NCI-H460 (cell line): ENCODE measurements around the gene SLC4A4. TPM values are rescaled to one million over a fixed set of nuclear protein-coding genes. Genes with fewer than 3 reads are reported as not detected.

Experiments
- DNase-seq: peaks from one replicate; pipeline ENCODE4 v3.0.0-alpha.2; 2016; ENCODE audit warnings: low read depth; ENCODE audit errors: extremely low read depth
- polyA plus RNA-seq: library from polyadenylated mRNA; depleted of rRNA; stranded (reverse); fragments of >200 nt; gene quantifications from 2 replicates; pipeline ENCODE4 v1.2.3, GENCODE V29; 2014; cell fraction: nucleus; rRNA removed
- total RNA-seq: library from RNA; depleted of rRNA; stranded (reverse); fragments of >200 nt; shearing (Covaris generic); gene quantifications from 2 replicates; pipeline ENCODE4 v1.2.3, GENCODE V29; 2014; rRNA removed

Gene SLC4A4
- 0.10 TPM in 1 of 2 replicates, not detected in the other for total RNA-seq
- not detected in 2 replicates for polyA plus RNA-seq

DNA sequence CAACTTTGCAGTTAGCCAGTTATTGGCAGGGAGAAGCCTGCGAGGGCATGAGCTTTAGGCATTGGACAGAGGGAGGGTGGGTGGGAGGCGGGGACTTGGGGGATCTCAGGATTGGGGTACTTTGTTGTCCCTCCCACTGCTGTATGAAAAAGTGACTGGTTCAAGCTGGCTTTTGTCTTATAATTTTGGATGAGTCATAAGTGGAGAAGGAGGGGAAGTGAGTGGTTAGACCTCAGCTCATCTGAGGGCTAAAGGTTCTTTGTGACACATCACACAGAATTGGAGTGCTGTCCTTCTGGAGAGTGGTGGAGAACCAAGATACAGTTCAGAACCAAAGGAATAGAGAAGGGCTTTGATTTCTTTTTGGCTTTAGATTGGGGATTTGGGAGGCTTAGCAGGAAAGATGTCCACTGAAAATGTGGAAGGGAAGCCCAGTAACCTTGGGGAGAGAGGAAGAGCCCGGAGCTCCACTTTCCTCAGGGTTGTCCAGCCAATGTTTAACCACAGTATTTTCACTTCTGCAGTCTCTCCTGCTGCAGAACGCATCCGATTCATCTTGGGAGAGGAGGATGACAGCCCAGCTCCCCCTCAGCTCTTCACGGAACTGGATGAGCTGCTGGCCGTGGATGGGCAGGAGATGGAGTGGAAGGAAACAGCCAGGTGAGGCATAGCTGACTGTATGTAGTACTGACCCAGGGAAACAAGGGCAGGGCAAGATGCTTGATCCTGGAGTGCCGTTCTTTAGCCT, at the start of gene SLC4A4:
TSS of gene SLC4A4 (plus strand) at position 175 of the 748 bp plus-strand sequence.
- DNase-seq, result no peak

- no peak for DNase-seq
Observed at GRCh38 chr4:71290074-71290473, 48.7 kb upstream of the SLC4A4 start.

GRCh38 chr4:71290476-71290875, 48.3 kb upstream of the SLC4A4 start:
- DNase-seq, result no peak

GRCh38 chr4:71292228-71292627, 46.6 kb upstream of the SLC4A4 start:
- DNase-seq, result no peak

DNA sequence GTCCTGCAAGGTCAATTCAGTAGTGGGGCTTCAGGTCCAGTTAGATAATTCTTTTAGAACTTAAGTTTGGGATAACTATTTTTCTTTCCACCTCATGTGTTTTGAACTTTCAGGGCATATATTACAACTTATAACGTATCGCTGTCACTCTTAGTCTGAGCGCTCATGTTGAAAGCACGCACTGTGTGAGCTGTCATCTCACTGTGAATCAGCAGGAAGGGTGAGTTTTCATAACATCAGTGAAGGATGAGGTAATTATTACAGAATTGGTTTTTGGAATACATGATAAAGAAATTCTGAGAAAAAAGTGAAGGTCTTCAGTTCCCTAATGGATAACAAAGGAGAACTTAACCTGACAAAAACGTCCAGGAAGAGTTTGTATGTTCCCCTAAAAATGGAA, 45.1 kb upstream of the SLC4A4 start:
- DNase-seq, result no peak

DNA sequence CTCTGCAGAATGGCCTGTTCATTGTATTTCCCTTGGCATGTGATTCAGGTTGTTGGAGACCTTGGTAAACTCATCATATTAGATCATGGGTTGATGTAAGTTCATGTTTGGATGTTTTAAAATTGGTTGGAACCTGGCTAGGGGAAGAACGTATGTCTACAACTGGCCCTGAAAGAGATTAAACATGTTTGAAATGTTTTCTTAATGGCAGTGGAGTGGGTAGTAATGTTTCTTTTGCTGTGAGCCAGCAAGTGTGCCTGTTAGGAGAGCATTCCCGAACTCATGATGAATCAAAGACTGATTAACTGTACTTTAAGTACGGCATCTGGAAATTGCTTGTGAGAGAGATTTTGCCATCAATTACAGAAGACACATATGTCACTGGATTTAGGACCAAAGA, 44.5 kb upstream of the SLC4A4 start:
- DNase-seq, result no peak

DNA sequence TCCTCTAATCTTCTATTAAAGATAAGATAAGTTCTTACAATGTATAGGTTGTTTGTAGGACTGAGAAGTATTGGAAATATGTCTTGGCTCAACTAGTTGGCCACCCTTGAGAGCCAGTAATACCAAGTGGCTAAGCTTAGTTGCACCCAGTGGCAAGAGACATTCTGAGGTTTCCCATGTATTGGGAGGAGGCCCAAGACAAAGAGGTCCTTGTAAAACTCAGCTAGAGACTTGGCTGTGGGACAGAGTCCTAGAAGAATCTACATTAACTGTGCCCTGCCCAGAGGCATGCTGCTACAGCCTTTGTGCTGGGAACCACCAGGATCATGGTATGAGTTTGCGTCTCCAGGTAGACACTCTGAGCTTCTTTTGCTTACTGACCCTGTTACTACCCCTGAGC, 41.9 kb upstream of the SLC4A4 start:
- DNase-seq, result no peak

DNA sequence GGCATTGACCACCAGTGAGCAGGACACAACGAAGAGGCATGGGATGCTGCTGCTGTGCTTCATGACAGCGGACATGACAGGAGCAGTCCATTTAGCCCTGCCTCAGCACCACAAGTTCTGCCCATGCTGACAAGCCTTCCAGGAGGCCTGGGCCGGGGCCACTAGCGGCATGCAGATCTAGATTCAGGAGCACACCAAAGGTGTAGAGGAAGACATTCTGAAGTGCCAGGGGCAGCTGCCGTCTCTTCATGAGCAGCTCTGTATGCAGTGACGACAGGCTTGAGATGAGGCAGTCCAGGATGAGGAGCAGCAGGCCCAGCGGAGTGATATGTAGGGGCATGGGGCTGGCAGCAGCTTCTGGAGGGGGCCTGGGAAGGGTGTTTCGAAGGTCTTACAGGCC, 38.5 kb upstream of the SLC4A4 start:
- DNase-seq, result no peak

- DNase-seq, result no peak
Observed at GRCh38 chr4:71300964-71301363, 37.9 kb upstream of the SLC4A4 start.

GRCh38 chr4:71303287-71303686, 35.5 kb upstream of the SLC4A4 start:
- no peak for DNase-seq

- no peak for DNase-seq
Observed at GRCh38 chr4:71303850-71304249, 35.0 kb upstream of the SLC4A4 start.

DNA sequence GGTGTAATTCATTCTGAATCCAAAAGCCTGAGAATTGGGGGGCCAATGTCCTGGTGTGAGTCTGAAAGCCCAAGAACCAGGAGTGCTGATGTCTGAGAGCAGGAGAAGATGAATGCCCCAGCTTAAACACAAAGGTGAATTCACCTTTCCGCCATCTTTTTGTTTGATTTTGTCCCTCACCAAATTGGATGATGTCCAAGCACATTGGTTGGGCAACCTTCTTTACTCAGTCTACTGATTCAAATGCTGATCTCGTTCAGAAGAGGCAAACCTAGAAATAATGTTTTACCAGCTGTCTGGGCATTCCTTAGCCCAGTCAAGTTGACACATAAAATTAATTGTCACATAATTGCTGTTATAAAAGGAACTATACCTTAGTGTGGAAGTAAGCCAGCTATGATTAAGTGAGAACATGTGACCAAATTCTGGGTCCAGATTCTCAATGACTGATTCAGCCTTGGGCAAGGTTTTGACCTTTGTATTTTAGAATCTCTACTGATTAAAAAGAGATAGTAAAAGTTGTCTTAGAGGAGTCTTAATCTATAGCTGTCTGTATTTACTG, 34.5 kb upstream of the SLC4A4 start:
- no peak for DNase-seq

DNA sequence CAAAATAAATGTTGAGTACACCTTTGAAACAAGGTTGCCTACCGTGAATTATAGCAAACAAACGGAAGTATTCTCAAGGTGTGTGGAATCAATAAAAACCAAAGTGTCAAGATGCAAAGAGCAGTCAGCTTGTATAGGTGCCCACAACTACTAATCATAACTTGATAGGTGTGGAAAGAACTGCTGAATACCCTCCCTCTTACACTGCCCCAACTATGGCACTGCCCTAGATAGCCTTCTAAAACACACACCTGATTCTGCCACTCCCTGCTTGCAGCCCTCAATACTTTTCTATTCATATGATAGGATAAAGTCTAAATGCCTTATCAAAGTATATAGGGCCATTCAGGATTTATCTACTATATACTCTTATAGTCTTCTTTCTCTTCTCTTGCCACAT, 31.1 kb upstream of the SLC4A4 start:
- DNase-seq, result no peak

GRCh38 chr4:71322425-71322824, 16.4 kb upstream of the SLC4A4 start:
- no peak for DNase-seq

DNA sequence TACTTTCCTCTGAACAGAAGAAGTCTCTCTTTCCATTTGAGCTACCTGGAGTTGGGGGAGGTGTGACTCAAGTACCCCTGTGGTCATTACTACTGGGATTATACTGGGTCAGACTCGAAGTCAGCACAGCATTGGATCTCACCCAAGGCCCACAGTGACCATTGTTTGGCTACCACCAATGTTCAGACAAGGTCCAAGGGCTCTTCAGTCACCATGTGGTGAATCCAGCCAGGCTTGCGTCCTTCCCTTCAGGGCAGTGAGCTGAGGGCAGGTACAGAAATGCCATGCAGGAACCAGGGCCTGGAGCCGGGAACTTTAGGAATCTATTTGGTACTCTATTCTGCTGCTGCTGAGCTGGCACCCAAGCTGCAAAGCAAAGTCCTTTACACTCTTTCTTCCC, 5.5 kb upstream of the SLC4A4 start:
- no peak for DNase-seq

DNA sequence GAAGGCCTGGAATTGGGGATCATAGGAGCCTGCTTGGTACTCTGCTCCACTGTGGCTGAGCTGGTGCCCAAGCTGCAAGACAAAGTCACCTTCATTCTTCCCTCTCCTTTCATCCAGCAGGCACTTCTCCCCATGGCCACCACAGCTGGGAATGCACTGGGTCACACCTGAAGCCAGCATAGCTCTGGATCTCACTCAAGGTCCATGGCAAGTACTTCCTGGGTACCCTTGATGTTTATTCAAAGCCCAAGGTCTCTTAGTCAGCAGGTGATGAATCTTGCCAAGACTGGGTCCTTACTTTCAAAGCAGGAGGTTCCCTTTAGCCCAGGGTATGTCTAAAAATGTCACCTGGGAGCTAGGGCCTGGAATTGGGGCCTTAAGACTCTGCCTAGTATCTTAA, 4.9 kb upstream of the SLC4A4 start:
- no peak for DNase-seq

DNA sequence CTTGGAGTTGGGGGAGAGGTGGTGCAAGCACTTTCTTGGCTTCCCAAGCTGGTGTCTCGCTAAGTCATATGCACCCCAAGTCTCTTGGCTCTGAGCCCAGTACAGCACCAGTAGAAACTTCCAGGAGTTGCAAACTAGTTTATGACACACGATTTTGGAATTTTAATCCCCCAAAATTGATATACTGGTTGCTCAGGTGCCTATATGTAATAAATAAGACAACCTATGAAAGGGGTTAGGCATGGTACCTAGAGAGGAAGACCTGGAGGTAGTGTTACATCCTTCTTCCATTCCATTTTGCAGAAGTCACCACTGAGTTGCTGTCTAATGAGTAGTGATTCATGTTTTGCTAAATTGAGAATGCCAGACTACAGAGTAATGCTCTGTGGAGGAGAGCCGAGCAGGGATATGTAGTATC, 4.3 kb upstream of the SLC4A4 start:
- no peak for DNase-seq

DNA sequence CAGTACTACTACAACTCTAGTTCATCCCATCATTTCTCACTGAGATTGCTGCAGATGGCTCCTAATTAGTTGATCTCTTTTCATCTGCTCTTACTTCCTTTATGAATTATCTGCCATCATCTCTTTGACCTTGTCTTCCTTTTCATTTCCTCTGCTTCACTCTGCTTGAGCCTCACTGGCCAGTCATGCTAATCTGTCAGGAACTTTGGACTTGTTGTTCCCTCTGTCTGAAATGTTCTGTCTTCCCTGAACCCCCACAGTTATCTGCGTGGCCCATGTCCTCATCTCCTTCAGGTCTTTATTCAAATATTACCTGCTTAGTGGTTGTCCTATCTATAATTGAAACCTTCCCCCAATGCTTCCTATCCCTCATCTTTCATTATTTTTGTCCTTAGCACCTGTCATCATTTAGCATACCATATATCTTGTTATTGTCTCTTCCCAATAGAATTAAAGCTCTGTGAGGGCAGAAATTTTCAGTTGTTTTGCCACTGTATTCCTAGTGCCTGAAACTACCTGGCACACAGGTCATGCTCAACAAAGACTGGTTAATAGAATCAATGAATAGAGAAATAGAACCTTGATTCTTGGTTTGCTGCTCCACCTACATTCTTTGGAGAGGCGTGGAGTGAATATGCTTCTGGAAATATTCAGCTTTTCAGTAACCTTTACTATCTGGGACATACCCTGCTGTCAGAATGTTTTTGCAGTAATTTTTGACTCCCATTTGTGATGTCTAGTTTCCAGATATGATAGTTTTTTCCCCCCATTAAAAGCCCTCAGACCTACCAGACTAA, 5.0 kb downstream of the SLC4A4 start:
- DNase-seq, result no peak

- no peak for DNase-seq
Observed at GRCh38 chr4:71346710-71347109, 7.9 kb downstream of the SLC4A4 start.

DNA sequence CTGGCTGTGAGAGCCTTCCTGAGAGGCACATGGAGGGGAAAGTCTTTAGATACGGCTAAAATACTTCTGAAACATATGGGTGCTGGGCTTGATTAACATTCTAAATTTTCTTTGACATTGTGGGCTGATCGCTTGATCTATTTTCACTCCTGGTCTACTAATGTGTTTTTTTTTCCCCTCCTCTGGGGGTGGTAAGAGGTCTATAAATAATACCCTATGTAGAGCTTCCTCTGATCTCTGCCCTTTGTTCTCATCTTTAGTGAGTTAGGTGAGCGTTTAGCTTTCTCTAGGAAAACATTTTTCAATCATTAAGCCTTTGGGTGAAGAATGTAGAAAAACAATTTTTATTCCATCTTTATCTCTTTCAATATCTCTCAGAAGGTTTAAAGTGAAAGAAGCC, 9.8 kb downstream of the SLC4A4 start:
- no peak for DNase-seq

DNA sequence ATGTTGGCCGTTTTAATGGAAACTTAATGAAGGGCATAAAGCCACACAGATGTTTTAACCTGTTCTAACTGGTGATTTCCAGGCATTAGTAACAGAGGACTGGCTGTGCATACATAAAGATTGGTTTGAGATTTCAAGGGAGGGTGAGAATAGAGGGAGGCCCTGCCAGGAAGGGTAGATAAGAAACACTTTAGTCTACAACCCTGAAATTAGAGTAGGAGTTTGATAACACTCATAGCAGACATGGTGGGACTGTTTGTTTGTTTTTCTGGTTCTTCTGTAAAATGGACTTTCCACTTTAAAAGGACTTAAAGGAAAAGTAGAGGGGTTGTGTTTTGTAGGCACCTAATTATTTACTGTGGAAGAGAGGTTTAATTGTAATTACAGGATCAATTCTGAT, 16.2 kb downstream of the SLC4A4 start:
- no peak for DNase-seq

GRCh38 chr4:71355971-71356370, 17.2 kb downstream of the SLC4A4 start:
- no peak for DNase-seq
